ENCODE measurements around the gene S100A7A. TPM values are rescaled to one million over a fixed set of nuclear protein-coding genes. Genes with fewer than 3 reads are reported as not detected.

S100A7A gene
- polyA plus RNA-seq, 3 donors: not detected

DNA sequence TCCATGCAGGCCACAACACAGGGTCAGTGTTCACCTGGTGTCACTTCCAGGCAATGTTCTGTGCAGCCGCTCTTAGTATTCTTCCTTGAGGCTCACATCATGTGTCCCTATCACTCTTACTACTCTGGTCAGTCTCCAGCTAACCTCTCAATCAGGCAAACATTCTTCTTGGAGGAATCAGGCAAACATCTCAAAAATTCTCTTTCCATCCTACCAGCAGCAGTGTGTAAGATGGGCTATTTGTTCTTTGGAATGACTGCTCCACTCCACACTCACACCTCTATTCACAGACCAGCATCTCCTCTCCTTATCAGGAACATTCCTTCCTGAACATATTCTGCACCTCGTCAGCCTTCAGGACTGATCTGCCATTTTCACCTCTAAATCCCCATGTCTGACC lies 4.0 kb downstream of the S100A7A start:
- intact Hi-C loops (cut with micrococcal nuclease): no loop called here
- peaks cover 17 to 20% (median 20%) of the 10 kb centered on the region in 3 donors for H3K27me3 Mint-ChIP-seq (ENCODE audit: low read depth in 3 of 3)
- peaks cover 2% of the 10 kb centered on the region for H3K4me1 Mint-ChIP-seq
- Histone ChIP-seq H3K4me1 (ENCODE audit: control insufficient read depth in 1 of 2, insufficient read depth in 2 of 2, low read length in 2 of 2) (no peaks in the 10 kb centered on the region), H3K9ac (ENCODE audit: insufficient read depth, low read length, poor library complexity, severe bottlenecking) (no peak overlapping the region), H2AFZ (ENCODE audit: insufficient read depth, low read depth, low read length, poor library complexity, severe bottlenecking) (no peak overlapping the region), H3K9me3 (replicated peaks in 1 of 2; ENCODE audit: control insufficient read depth in 1 of 2, insufficient read depth in 1 of 2, low read length in 2 of 2) (no peaks in the 10 kb centered on the region), H4K20me1 (ENCODE audit: insufficient read depth, low read length) (no peaks in the 10 kb centered on the region), H3K27me3 (ENCODE audit: control insufficient read depth in 2 of 2, insufficient read depth in 2 of 2, low read length in 2 of 2) (peaks cover 0 to 6% of the 10 kb centered on the region in 2 donors), H3K36me3 (replicated peaks in 1 of 2; ENCODE audit: control insufficient read depth in 1 of 2, insufficient read depth in 2 of 2, low read length in 2 of 2) (no peaks in the 10 kb centered on the region), H3K27ac (ENCODE audit: low read depth in 1 of 2, low read length in 2 of 2) (no peak overlapping the region), H3K79me2 (ENCODE audit: insufficient read depth, low read length) (no peaks in the 10 kb centered on the region), H3K4me3 (replicated peaks in 1 of 3; ENCODE audit: low read depth in 2 of 3, low read length in 3 of 3) (no peak overlapping the region), H3K4me2 (replicated peaks; ENCODE audit: extremely low read depth, low read length, poor library complexity, severe bottlenecking) (no peak overlapping the region)
- peaks cover 0 to 1% (median 0%) of the 10 kb centered on the region in 7 donors for H3K9me3 Mint-ChIP-seq
- H3K27ac Mint-ChIP-seq: no peak overlapping the region
- DNase-seq: no peak
- WGBS (ENCODE audit: insufficient coverage): 88% methylated on average over 2 of the region's 2 CpGs
- TF ChIP-seq, protein P1, sequence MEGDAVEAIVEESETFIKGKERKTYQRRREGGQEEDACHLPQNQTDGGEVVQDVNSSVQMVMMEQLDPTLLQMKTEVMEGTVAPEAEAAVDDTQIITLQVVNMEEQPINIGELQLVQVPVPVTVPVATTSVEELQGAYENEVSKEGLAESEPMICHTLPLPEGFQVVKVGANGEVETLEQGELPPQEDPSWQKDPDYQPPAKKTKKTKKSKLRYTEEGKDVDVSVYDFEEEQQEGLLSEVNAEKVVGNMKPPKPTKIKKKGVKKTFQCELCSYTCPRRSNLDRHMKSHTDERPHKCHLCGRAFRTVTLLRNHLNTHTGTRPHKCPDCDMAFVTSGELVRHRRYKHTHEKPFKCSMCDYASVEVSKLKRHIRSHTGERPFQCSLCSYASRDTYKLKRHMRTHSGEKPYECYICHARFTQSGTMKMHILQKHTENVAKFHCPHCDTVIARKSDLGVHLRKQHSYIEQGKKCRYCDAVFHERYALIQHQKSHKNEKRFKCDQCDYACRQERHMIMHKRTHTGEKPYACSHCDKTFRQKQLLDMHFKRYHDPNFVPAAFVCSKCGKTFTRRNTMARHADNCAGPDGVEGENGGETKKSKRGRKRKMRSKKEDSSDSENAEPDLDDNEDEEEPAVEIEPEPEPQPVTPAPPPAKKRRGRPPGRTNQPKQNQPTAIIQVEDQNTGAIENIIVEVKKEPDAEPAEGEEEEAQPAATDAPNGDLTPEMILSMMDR (IDR thresholded peaks at IDR 0.05): no peak
- H3K4me3 Mint-ChIP-seq: no peak overlapping the region
- no peaks in the 10 kb centered on the region for H3K36me3 Mint-ChIP-seq

DNA sequence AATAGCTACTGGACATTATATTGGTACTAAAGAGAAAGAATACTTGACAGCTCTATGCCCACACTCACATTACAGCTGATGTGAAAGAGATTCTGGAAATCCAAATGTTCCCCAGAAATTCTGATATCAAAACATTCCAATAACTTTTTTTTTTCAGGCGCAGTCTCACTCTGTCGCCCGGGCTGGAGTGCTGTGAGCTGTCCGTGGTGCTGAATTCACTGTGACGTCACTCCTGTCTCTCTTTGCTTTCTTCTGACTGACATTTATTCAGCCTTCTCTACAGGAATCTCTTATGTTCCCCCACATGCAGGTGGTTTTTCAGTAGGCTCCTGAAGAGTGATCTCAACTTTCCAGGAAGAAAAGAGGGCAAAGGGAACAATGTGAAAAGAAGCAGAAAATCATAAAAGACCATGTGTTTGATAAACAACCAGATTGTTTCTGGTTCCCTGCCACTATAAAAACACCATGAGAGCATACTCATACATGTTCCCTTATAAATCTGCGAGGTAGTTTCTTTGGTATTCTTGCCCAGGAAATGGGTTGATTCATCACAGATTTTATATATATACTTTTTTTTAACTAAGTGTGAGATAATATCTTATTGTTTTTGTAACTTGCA lies 6.2 kb downstream of the S100A7A start:
- H3K36me3 Mint-ChIP-seq: no peaks in the 10 kb centered on the region
- Histone ChIP-seq H2AFZ (ENCODE audit: insufficient read depth, low read depth, low read length, poor library complexity, severe bottlenecking) (no peak overlapping the region), H3K9ac (ENCODE audit: insufficient read depth, low read length, poor library complexity, severe bottlenecking) (no peak overlapping the region), H3K4me3 (replicated peaks in 1 of 3; ENCODE audit: low read depth in 2 of 3, low read length in 3 of 3) (no peak overlapping the region), H4K20me1 (ENCODE audit: insufficient read depth, low read length) (no peaks in the 10 kb centered on the region), H3K9me3 (replicated peaks in 1 of 2; ENCODE audit: control insufficient read depth in 1 of 2, insufficient read depth in 1 of 2, low read length in 2 of 2) (no peaks in the 10 kb centered on the region), H3K4me1 (ENCODE audit: control insufficient read depth in 1 of 2, insufficient read depth in 2 of 2, low read length in 2 of 2) (no peaks in the 10 kb centered on the region), H3K27ac (ENCODE audit: low read depth in 1 of 2, low read length in 2 of 2) (no peak overlapping the region), H3K27me3 (ENCODE audit: control insufficient read depth in 2 of 2, insufficient read depth in 2 of 2, low read length in 2 of 2) (peaks cover 0 to 6% of the 10 kb centered on the region in 2 donors), H3K4me2 (replicated peaks; ENCODE audit: extremely low read depth, low read length, poor library complexity, severe bottlenecking) (no peak overlapping the region), H3K79me2 (ENCODE audit: insufficient read depth, low read length) (no peaks in the 10 kb centered on the region), H3K36me3 (replicated peaks in 1 of 2; ENCODE audit: control insufficient read depth in 1 of 2, insufficient read depth in 2 of 2, low read length in 2 of 2) (no peaks in the 10 kb centered on the region)
- H3K27ac Mint-ChIP-seq: no peak overlapping the region
- DNase-seq: peak; percentile 53 to 65 (median 56)
- TF ChIP-seq, protein P1 (IDR thresholded peaks at IDR 0.05): no peak
- WGBS (ENCODE audit: insufficient coverage): 0% methylated on average over 3 of the region's 6 CpGs
- intact Hi-C loops (cut with micrococcal nuclease): no loop called here
- peaks cover 0 to 1% (median 0%) of the 10 kb centered on the region in 7 donors for H3K9me3 Mint-ChIP-seq
- H3K4me3 Mint-ChIP-seq: no peak overlapping the region
- no peaks in the 10 kb centered on the region for H3K4me1 Mint-ChIP-seq
- peaks cover 24 to 26% (median 25%) of the 10 kb centered on the region in 3 donors for H3K27me3 Mint-ChIP-seq (ENCODE audit: low read depth in 3 of 3)

All from CD14-positive monocyte (primary cell).